ENCODE results near the gene DDX42. TPM values are rescaled to one million over a fixed set of nuclear protein-coding genes. Genes with fewer than 3 reads are reported as not detected.
"Not testable (repeated sequence)": the region's sequence is repeated elsewhere in the genome, so short reads cannot be mapped to it uniquely, and the experiment has no call there.

The DDX42 gene
- total RNA-seq, 2 experiments from 2014 or later, result 112 to 117 TPM

DNA sequence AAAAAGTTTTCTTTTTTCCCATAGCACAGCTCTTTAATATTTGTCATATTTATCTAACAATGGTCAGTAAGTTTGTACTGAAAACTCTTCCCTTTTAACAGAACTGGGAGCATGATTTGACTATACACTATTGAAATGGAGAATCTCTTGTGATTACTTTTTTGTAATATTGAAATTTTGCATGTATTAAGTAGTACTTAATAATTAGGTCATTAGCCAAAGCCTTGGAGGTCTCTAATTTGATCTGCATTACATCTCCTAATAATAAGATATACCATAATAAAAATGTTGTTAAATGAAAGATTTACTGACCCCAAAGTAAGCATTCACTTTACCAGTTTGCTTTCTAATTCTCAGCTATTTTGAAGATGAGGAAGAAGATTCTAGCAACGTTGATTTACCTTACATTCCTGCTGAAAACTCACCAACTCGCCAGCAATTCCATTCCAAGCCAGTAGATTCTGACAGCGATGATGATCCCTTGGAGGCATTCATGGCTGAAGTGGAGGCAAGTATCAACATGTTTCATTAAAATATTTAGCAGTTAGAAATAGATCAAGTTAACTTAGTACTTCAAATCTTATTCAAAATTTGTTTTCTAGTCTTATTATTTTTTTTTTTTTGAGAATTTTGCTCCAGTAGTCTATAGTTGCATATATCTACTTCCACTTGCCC, 18.2 kb downstream of the DDX42 start:
- CTCF ChIA-PET, result no interaction called here
- H3K36me3 Mint-ChIP-seq (ENCODE audit: low read depth), result peaks cover 86% of the 10 kb centered on the region
- no peak overlapping the region for H3K27ac Mint-ChIP-seq
- H3K27me3 Mint-ChIP-seq, result no peaks in the 10 kb centered on the region
- peaks cover 4% of the 10 kb centered on the region for H3K4me1 Mint-ChIP-seq (ENCODE audit: low read depth)
- no peak overlapping the region for H3K4me3 Mint-ChIP-seq
- POLR2A ChIA-PET, result no interaction called here
- H3K27ac ChIP-seq (ENCODE audit: low read depth in 1 of 2, low read length in 2 of 2), result no peak overlapping the region
- no peak overlapping the region for H3K4me3 ChIP-seq (ENCODE audit: low read length)
- no peak for ATAC-seq (ENCODE audit: poor library complexity)
- intact Hi-C loops (cut with DNase I, micrococcal nuclease), result no loop called here
- TF ChIP-seq, protein P1, sequence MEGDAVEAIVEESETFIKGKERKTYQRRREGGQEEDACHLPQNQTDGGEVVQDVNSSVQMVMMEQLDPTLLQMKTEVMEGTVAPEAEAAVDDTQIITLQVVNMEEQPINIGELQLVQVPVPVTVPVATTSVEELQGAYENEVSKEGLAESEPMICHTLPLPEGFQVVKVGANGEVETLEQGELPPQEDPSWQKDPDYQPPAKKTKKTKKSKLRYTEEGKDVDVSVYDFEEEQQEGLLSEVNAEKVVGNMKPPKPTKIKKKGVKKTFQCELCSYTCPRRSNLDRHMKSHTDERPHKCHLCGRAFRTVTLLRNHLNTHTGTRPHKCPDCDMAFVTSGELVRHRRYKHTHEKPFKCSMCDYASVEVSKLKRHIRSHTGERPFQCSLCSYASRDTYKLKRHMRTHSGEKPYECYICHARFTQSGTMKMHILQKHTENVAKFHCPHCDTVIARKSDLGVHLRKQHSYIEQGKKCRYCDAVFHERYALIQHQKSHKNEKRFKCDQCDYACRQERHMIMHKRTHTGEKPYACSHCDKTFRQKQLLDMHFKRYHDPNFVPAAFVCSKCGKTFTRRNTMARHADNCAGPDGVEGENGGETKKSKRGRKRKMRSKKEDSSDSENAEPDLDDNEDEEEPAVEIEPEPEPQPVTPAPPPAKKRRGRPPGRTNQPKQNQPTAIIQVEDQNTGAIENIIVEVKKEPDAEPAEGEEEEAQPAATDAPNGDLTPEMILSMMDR (IDR thresholded peaks at IDR 0.05), result no peak
- DNase-seq, result no peak
- peaks cover 2% of the 10 kb centered on the region for H3K4me1 ChIP-seq (ENCODE audit: insufficient read depth, low read length)
- no peaks in the 10 kb centered on the region for H3K9me3 Mint-ChIP-seq
- H3K27me3 ChIP-seq (ENCODE audit: control insufficient read depth in 1 of 2, insufficient read depth in 2 of 2, low read length in 2 of 2), result no peaks in the 10 kb centered on the region
- peaks cover 85% of the 10 kb centered on the region for H3K36me3 ChIP-seq (ENCODE audit: insufficient read depth, low read length)
- H3K9me3 ChIP-seq (ENCODE audit: control insufficient read depth in 1 of 2, insufficient read depth in 1 of 2, low read length in 2 of 2), result no peaks in the 10 kb centered on the region

GRCh38 chr17:63796375-63796774, 22.4 kb downstream of the DDX42 start:
- H3K9me3 ChIP-seq (ENCODE audit: control insufficient read depth in 1 of 2, insufficient read depth in 1 of 2, low read length in 2 of 2); H3K4me1 ChIP-seq (ENCODE audit: insufficient read depth, low read length); H3K27ac Mint-ChIP-seq; H3K27ac ChIP-seq (ENCODE audit: low read depth in 1 of 2, low read length in 2 of 2); DNase-seq; H3K4me3 Mint-ChIP-seq; H3K4me3 ChIP-seq (ENCODE audit: low read length); H3K4me1 Mint-ChIP-seq (ENCODE audit: low read depth); H3K27me3 ChIP-seq (ENCODE audit: control insufficient read depth in 1 of 2, insufficient read depth in 2 of 2, low read length in 2 of 2); H3K27me3 Mint-ChIP-seq; intact Hi-C loops (cut with DNase I, micrococcal nuclease); H3K9me3 Mint-ChIP-seq; ATAC-seq (ENCODE audit: poor library complexity): not testable (repeated sequence)
- peaks cover 91% of the 10 kb centered on the region for H3K36me3 ChIP-seq (ENCODE audit: insufficient read depth, low read length)
- H3K36me3 Mint-ChIP-seq (ENCODE audit: low read depth), result peaks cover 96% of the 10 kb centered on the region
- CTCF ChIA-PET, result interaction anchor here (0.7 kb wide), 1 partner anchor 86 kb away, joined by 3 read pairs; no protein-coding TSS in a partner anchor
- POLR2A ChIA-PET, result interaction anchor here (1.5 kb wide), 1 partner anchor 75 kb away, joined by 3 read pairs; no protein-coding TSS in a partner anchor

- ChIA-PET CTCF (no interaction called here), POLR2A (interaction anchor here (1.6 kb wide), 1 partner anchor 25 kb away, joined by 5 read pairs; the partner anchor contains the start of genes CCDC47 and DDX42)
- TF ChIP-seq, protein P1 (IDR thresholded peaks at IDR 0.05), result no peak
- ATAC-seq (ENCODE audit: poor library complexity), result no peak
- peaks cover 2% of the 10 kb centered on the region for H3K4me1 ChIP-seq (ENCODE audit: insufficient read depth, low read length)
- H3K36me3 ChIP-seq (ENCODE audit: insufficient read depth, low read length), result peaks cover 87% of the 10 kb centered on the region
- H3K27ac Mint-ChIP-seq, result no peak overlapping the region
- no peak overlapping the region for H3K4me3 ChIP-seq (ENCODE audit: low read length)
- peaks cover 94% of the 10 kb centered on the region for H3K36me3 Mint-ChIP-seq (ENCODE audit: low read depth)
- no peaks in the 10 kb centered on the region for H3K27me3 Mint-ChIP-seq
- no peaks in the 10 kb centered on the region for H3K27me3 ChIP-seq (ENCODE audit: control insufficient read depth in 1 of 2, insufficient read depth in 2 of 2, low read length in 2 of 2)
- no peak overlapping the region for H3K4me3 Mint-ChIP-seq
- intact Hi-C loops (cut with DNase I, micrococcal nuclease), result no loop called here
- H3K27ac ChIP-seq (ENCODE audit: low read depth in 1 of 2, low read length in 2 of 2), result no peak overlapping the region
- no peaks in the 10 kb centered on the region for H3K9me3 ChIP-seq (ENCODE audit: control insufficient read depth in 1 of 2, insufficient read depth in 1 of 2, low read length in 2 of 2)
- no peak for DNase-seq
- H3K4me1 Mint-ChIP-seq (ENCODE audit: low read depth), result no peaks in the 10 kb centered on the region
- no peaks in the 10 kb centered on the region for H3K9me3 Mint-ChIP-seq
Observed at GRCh38 chr17:63798572-63799106, 24.7 kb downstream of the DDX42 start.

All from CD4-positive, alpha-beta T cell (primary cell).